ENCODE measurements around the gene PRDX4.

Gene PRDX4

GRCh38 chrX:23732704-23733103 is 65.4 kb downstream of the PRDX4 start:
- Histone ChIP-seq H3K27ac (no peak overlapping the region), H3K36me3 (peaks cover 2% of the 10 kb centered on the region; the same call in 1 of the 2 replicates), H3K4me3 (ENCODE audit: low read depth, low read length) (no peak overlapping the region), H3K27me3 (ENCODE audit: insufficient read depth, low read depth, severe bottlenecking) (peaks cover 8% of the 10 kb centered on the region), H3K9me3 (ENCODE audit: severe bottlenecking) (no peaks in the 10 kb centered on the region)
- no peak for DNase-seq
- TF ChIP-seq CTCF (IDR thresholded peaks at IDR 0.05; ENCODE audit: low read depth, low read length), result no peak

Measured in WERI-Rb-1 (cell line).